Measurements from ENCODE around the gene ERBB4.

The ERBB4 gene

DNA sequence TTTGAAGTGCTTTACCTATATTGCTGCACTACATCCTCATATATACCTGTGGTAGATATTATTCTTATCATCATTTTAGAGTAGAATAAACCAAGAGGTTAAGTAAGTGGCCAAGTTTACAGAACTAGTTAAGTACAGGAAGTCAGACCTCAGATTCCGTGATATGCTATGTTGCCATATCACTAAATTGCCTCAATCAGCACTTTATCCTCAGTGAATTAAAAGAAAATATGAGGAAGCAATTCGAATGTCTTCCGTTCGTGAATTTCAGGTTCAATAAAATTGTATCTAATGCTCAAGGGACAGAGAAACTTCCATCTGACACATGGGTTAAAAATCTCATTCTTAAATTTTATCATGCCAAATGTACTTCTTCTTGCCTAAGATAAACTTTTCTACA lies 1133.6 kb downstream of the ERBB4 start:
- DNase-seq (ENCODE audit: low read depth), result no peak

- DNase-seq (ENCODE audit: low read depth), result no peak
These were observed 1134.5 kb downstream of the ERBB4 start for GRCh38 chr2:211404098-211404497.

DNA sequence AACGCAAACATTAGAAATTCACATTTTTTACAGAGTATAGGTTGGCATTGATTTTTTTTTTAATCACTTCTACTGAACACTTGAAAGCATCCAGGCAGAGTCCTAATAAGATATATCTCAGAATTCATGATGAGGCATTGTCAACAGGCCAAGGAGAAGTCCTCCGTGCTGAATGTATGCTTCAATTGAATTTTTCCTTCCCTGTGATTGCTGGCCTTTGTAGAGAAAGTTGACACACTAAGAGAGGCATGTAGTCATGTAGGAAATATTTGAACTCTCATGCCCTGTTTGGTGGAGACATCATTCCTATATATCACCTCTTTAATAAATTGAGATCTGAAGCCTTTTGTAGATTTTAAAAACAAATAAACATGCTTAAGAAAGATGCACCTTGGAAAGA lies 1137.3 kb downstream of the ERBB4 start:
- no peak for DNase-seq (ENCODE audit: low read depth)

- DNase-seq (ENCODE audit: low read depth), result no peak
These were observed 1140.8 kb downstream of the ERBB4 start for GRCh38 chr2:211397764-211398163.

- DNase-seq (ENCODE audit: low read depth), result no peak
These were observed 1141.8 kb downstream of the ERBB4 start for GRCh38 chr2:211396815-211397214.

DNA sequence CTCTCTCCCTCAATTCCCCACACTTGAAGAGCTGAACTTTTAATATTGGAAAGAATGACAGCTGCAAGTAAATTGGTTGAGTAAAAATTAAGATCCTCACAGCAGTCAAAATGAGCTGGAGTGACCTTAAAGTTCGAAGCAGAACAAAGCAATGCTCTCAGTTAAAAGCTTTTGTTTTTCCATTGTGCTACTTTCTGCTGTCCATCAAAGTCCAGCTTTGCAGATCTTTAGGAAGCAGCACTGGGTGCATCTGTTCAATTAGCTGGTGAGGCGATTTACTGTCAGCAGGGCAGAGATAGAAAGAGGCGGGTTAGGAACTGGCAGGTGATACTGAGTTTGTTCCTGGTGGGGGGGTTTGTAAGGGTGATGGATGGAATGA lies 1147.4 kb downstream of the ERBB4 start:
- DNase-seq (ENCODE audit: low read depth), result no peak

GRCh38 chr2:211390536-211391188 lies 1147.9 kb downstream of the ERBB4 start:
- no peak for DNase-seq (ENCODE audit: low read depth)

DNA sequence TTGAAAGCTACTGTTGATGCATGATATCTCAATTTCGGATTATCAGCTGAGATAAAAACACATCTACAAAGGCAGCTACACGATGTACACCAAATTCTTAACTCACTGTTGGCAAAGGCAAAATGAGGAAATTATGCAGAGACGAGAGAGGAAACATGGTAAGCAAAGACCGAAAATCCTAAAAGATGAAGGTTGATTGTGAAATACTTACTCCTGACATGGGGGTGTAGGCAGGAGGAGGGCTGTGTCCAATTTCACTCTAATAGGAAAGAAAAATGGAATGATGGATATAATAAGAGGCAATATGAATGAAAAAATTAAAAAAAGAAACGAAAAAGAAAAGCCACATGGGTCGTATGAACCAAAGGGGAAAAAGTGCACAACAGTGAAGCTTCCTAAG lies 1150.9 kb downstream of the ERBB4 start:
- DNase-seq (ENCODE audit: low read depth), result no peak

GRCh38 chr2:211380041-211380440 lies 1158.6 kb downstream of the ERBB4 start:
- DNase-seq (ENCODE audit: low read depth), result no peak

DNA sequence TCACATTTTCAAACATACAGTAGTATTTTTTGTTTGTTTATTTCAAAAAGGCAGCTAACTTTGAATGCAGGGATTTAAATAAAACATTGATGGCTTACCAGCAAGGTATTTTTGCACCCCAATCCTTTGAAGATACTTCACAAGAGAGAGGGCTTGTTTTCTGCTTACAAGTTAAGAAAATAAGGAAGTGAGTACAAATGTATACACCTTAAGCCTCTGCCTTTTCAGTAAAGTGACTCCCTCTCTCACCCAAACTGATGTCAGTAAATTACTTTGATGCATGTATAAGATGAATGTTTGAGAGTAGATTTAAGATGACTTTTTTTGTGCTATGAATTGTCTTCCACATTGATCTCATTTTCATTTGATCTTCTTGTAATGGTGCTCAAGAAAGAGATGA lies 1162.2 kb downstream of the ERBB4 start:
- DNase-seq (ENCODE audit: low read depth), result no peak

DNA sequence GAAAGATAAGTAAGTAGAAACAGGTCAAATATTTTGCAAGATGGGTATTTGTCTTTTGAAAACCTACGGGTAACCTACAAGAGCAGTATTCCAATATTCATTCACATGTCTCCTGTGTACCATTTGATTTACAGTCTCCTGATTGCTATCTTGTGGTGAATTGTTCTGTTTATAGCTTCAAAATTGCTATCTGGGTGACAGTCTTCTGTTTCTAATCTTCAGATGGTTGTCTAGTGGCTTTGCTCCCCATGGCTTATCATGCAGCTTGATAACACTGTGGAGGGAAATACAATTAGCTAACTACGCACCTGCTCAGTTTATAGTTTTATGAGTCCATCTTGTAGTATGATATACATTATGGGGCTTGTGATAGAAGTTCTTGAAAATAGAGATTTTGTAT lies 1165.4 kb downstream of the ERBB4 start:
- DNase-seq (ENCODE audit: low read depth), result no peak

DNA sequence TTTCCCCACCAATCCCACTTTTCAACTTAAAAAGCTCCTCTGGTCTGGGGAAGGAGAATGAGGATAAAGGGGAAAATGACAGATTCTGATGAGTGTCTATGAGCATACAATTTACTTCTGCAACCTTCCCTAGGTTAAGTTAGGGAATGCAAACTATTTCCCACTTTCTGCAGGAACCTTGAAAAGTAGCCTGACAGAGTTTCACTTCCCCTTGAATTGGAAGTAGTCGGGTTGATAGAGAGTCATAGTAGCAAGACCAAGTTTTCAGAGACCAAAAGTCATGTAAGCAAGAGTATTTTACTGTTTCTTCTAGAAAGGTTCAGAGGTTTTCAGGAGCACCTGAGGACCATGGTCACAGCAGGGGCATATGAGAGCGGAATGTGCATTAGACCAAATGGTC lies 1167.1 kb downstream of the ERBB4 start:
- no peak for DNase-seq (ENCODE audit: low read depth)

- DNase-seq (ENCODE audit: low read depth), result no peak
These were observed 1170.1 kb downstream of the ERBB4 start for GRCh38 chr2:211368467-211368866.

GRCh38 chr2:211367711-211368110 lies 1170.9 kb downstream of the ERBB4 start:
- no peak for DNase-seq (ENCODE audit: low read depth)

DNA sequence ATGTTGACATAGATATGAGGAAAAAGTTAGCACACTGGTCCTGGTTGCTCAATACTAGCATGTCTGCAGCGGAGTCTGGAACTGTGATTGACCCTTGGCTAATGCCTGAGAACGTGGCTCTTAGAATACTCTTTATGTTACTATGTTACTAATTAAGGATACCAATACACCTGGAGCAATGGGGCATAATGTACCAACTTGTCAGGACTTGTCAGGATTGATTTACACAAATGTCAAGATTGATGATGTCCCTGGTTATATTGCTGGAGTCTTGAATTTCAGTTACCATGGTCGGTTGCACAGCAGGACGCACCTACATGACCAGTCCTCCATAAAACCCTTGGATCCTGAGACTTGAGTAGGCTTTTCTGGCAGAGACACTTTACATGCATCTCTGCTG lies 1171.3 kb downstream of the ERBB4 start:
- DNase-seq (ENCODE audit: low read depth), result no peak

GRCh38 chr2:211364911-211365310 lies 1173.7 kb downstream of the ERBB4 start:
- no peak for DNase-seq (ENCODE audit: low read depth)

GRCh38 chr2:211361383-211361782 lies 1177.2 kb downstream of the ERBB4 start:
- DNase-seq (ENCODE audit: low read depth), result no peak

DNA sequence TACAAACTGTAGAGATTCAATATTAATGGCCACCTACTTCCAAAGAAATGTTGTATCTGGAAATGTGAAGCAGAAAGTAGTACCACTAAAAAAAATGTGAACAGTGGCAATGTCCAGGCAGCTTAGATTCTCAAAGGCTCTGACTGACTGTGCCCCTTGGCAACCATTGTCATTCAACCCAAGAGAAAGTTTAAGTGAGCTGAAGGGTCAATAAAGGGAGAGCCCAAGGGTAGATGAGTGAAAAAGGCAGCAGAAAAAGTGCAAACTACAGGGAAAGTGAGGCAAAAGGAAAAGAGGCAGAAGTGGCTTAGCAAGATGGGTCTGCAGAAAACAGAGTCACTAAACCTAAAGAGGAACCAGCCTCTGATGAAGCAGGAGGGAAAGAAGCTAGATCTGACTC lies 1179.3 kb downstream of the ERBB4 start:
- DNase-seq (ENCODE audit: low read depth), result no peak

GRCh38 chr2:211358504-211358903 lies 1180.1 kb downstream of the ERBB4 start:
- no peak for DNase-seq (ENCODE audit: low read depth)

DNA sequence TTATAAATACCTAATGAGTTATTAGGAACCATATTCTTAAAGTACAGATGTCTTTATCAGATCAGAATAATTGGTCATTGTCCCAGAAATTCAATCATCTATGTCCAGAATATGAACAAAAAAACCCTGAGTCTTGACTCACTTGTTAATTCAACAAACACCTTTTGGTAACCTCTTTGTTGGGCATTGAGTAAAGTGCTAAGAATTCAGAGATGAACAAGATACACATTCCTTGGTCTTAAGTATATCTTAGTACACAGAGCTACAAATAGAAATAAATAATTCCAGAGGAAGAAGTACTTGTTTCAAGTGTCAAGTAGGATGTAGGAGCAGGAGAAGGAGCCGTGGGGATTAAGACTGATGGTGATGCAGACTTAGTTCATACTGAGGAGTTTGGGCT lies 1184.1 kb downstream of the ERBB4 start:
- DNase-seq (ENCODE audit: low read depth), result no peak

- no peak for DNase-seq (ENCODE audit: low read depth)
These were observed 1186.6 kb downstream of the ERBB4 start for GRCh38 chr2:211351987-211352386.

GRCh38 chr2:211349031-211349430 lies 1189.6 kb downstream of the ERBB4 start:
- DNase-seq (ENCODE audit: low read depth), result no peak

- DNase-seq (ENCODE audit: low read depth), result no peak
These were observed 1191.3 kb downstream of the ERBB4 start for GRCh38 chr2:211347328-211347727.

- no peak for DNase-seq (ENCODE audit: low read depth)
These were observed 1194.3 kb downstream of the ERBB4 start for GRCh38 chr2:211344289-211344688.

DNA sequence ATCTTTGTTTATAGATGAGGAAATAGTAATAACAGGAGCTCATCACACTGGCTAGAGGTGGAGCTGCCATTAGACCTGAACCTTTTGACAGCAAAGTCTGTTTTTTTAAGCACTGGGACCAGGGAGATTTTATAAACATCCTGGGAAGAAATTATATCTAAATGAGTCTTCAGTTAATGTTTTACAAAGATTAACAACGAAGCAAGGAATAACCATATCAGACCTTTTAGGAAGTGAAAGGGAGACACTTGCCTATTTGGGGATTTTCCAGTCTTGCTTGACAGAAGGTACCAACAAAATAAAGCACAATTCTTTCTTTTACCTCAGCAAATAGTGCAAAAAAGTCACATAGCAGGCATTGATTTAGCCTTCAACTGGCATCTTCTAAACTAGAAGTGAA lies 1205.2 kb downstream of the ERBB4 start:
- DNase-seq (ENCODE audit: low read depth), result no peak

Measured in stimulated activated CD4-positive, alpha-beta T cell treated with anti-CD3 and anti-CD28 coated beads, Interleukin-2, amount 100 ng/mL, for 4 hours (primary cell).